HG02763 (cell line): ENCODE measurements around the gene RPP25L.

ENCODE experiments used
- ATAC-seq: cut with Tn5 transposase; IDR thresholded peaks from one replicate; pipeline ENCODE4 v1.9.1; 2021; ENCODE audit warnings: mild to moderate bottlenecking, moderate library complexity; ENCODE audit not compliant: unreplicated experiment

Gene RPP25L

DNA sequence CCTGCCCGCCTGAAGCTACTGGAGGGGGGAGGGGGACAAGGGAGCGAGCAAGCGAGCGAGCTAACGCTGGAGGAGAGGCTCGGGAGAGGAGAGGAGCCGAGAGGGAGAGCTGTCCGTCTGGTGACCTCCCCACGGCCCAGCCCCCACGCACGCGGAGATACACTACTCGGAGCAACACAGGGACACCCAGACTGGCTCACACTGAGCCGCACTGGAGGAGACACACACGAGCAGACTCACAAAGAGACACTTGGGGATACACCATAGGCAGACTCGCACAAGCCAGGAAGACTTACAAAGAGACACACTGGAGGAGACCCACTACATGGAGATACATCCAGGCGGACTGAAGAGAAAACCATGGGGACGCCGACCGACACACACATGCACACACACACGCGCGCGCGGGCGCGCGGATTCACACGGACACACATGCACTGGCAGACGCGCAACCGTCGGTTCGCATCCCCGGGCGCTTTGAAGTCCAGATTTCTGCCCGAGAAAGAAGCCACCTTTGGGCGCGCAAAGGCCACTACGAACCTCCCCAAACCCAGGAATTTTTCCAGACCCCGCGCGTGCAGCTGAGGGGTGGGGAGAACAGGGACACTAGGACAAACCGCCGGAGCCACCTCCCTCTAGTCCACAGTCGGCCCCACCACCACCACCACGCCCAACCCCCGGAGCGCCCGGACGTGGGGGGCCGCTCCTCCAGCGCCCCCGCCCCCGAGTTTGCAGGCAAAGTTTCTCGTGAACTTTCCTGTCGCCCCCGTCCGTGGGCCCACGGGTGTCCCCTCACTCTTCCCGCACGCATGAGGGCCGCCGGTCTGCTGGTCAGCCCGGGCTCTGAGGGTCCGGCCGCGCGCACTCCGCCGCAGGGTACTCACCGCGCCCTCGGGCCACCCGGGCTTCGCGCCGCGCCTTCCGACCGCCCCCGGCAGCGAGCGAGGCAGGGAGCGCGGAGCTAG, 22.9 kb downstream of the RPP25L start:
- ATAC-seq, result no peak

DNA sequence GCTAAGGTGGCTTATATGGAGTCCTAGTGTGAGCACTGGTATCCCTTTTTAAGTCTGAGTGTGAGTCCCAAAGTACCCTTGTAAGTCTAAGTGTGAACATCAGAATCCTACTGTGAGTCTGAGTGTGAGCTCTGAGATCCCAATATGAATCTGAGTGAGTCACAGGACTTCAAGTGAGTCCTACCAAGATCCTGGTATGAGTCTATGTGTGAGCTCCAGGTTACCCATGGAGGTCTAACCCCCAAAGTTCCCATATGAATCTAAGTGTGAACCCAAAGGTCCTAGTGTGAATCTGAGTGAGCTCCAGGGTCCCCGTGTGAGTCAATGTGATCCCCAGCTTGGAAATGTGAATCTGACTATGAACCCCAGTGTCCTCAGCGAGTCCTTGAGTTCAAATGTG, 24.6 kb downstream of the RPP25L start:
- ATAC-seq, result no peak

DNA sequence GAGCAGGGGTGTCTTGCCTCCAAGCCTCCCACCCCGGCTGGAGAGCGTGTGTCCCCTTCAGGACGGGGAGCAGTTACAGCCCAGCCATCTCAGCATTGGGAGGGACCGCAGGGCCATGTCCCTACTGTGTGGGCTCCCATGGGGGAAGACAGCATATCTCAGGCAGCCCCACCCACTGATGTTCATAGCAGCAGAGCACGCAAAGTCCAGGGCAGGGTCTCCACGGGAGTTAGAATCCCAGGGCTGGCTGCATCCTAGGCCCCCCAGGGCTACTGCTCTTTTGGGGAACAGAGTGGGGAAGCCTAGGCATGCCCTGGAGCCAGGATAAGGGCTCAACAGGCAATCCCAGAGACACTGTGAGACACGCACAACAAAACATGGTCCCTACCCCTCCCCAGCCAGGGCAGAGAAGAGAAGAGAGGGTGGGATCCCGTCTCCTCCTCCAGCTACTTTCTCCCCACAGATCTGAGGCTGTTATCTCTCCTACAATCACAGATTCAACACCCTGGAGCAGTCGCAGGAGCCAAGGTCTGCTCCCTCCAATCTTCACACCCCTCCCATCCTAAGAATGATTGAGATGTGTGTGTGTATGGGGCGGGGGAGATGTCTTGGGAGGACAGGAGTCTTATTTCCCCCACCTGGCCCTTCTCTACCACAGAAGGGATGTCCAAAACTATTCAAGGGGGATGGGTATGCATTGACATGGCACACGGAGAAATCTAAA, 25.8 kb downstream of the RPP25L start:
- ATAC-seq, result no peak

DNA sequence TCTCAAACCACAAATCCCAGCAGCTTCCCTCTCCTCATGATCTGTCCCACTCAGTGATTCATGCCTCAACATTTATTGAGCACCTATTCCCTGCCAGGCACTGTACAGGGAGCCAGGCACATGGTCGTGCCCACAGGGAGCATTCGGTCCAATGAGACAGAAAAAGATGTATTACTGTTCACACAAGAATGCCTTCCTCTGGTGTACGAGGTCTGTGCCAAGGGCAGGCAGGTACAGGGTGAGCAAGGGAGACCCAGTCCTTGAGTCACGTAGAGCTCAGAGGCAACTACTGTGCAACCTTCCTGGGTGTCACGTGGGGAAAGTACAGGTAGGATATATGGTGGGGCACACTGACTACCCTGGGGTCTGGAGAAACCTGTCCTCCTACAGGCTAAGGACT, 26.9 kb downstream of the RPP25L start:
- ATAC-seq, result no peak

DNA sequence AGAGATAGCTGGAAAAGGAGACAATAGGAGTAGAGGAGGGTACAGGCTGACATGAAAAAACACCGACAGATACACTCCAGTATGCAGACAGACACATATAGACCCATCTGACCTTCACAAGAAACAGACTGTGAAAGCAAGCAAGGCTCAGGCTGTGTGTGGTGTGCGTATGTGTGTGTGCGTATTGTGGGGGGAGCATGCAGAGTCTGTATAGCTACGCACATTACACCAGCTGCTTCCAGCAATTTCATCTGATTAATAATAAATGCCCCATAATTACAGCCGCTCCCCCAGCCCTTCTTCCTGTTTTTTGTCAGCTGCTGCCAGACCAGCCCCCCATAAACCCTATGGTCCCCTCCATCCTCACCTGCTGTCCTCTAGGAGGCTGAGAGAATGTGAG, 29.1 kb downstream of the RPP25L start:
- ATAC-seq, result no peak

DNA sequence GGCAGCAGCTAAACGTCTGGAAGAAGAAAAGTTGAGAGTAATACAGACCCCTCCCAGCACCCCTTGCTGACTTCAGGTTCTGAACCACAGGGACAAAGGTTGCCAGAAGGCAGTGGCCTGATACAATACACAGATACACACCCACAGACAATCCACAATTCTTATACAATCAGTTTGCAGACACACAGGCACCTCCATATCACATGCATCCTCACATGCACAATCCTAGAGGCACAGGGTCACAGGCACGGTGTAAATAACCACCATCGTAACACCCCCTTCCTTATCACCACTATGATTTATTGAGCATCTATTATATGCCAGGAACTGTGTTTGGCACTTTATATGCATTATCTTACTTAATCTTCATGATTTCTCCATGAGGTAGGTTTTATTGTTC, 30.6 kb downstream of the RPP25L start:
- ATAC-seq, result no peak

DNA sequence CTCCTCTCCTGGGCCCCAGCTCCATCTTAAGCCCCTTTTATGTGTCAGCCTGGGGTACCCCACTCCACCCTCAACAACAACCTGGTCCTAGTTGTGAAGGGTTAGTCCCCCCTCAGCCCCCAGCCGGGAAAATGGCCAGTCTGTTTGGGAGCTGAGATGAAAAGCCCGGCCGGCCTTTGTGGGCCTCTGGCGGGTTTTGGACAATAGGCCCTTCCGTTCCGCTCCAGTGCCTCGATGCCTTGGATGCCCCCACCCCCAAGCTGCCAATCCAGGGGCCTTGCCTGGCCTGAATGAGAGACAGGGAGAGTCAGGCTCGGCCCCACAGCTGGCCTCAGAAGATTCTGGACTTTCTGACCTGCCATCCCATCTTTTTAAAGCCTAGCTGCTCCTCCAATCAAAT, 31.5 kb downstream of the RPP25L start:
- no peak for ATAC-seq

DNA sequence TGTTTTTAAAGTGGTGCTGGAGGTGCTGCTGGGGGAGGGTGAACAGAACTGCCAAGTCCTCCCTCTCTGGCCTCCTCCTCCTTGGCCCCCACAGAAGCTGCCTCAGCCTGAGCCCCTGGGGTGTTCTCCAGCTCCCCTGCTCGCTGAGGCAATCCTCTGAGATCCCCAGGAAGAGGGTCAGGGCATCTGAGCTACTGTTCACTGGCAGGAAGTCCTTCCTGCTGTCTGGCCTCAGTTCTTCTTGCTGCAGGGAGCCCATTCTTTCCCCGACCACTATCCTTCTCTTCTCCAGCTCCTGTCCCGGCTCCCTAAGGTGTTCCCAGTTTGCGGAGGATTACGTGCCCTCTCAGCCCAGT, 32.1 kb downstream of the RPP25L start:
- no peak for ATAC-seq

DNA sequence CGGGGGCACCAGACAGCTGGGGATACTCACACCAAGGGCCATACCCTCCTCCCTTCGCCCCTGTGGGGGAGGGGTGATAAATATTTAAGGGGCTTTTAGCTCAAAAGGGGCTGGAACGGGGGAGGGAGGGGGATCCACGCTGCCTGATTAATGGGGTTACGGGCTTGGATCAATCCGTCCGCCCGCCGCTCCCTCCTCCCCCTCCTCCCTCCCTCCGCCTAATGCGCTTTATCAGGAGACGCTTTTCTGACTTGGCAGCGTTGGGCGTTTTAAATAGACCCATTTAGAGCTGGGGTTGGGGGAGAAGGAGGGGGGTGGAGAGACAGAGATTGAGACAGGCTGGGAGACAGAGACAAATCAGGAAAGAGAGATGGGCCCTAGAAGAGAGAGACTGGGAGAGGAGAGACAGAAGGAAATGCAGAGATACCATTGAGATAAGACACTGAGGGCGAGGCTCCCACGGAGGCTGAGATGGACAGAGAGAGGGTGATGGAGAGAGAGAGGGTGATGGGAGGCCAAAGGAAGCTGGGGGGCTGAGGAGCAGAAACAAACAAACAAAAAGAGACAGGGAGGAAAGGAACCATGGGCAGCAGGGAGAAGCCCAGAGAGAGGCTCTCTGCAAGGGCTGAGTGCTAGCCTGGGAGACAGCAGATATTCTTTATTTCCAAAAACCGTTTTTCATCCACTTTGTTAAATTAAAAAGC, 32.6 kb downstream of the RPP25L start:
- ATAC-seq, result no peak

DNA sequence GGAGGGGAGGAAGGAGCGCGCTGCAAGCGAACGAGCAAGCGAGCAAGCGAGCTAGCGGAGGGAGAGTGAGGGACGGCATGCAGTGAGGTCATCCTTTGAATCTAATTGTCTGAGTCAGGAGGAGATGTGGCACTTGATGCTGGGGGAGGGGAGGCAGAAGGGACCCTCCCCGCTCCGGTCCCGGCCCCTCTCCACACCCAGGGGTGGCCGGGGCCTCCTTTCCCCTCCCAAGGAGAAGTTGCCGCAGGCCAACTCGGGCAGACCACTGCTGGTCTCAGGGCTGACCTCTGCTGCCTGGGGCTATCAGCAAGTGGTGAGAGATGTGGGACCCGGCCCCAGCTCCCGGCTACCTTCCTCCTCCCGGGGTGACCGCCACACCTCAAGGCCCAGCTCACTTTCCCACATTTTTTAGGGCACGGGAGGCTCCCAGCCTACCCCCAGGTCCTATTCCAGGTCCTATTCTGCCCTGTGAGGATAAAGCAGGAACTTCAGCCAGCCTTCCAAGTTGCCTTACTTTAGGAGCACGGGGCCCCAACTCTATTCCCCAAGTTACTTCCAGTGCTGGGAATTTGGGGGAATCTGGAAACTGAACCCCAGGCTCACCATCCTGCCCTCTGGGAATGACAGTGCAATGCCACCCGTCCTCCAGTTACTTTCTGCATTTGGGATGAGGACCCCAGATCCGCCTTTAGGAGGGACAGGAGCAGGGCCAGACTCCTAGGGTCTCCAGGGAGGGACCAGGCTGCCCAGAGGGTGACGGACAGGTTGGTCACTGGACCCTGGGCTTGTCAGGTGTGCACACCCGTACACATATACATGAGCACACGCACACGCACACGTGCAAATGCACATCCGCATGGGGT, 33.4 kb downstream of the RPP25L start:
- ATAC-seq, result no peak

DNA sequence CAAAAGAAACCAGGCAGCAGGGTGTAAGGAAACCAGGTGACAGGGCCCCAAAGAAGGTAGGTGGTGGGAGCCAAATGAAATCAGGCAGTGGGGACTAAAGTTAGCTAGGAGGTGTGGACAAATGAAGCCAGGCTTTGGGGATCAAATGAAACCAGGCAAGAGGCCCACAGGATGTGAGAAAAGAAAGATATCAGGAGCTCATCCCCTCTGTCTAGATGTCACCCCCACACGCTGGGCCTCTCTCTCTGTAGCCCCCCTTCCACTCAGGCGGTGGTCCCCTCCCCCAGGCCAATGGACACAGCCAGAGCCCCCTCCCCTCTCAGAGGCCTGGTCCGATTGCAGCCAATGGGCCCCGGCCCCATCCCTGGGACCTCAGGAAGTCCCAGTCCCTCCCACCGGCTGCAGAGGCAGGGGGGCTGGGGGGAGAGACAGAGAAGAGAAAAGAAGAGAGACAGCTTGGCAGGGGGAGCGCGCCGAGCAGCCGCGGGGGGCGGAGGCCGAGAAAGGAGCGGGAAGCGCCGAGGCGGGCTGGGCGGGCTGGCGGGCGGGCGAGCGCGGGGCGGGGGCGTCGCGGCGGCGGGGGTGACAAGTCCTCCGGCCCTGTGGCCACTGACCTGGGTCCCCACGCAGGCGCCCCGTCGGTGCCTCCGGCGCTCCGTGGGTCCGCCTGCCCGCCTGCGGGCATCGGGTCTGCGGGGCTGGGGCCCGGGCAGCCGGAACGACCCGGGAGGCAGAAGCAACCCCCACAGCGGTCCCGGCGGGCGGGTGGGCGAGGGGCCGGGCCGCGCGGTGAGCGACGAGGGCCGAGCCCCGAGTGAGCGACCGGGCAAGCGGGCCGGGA, 34.3 kb downstream of the RPP25L start:
- ATAC-seq, result no peak

DNA sequence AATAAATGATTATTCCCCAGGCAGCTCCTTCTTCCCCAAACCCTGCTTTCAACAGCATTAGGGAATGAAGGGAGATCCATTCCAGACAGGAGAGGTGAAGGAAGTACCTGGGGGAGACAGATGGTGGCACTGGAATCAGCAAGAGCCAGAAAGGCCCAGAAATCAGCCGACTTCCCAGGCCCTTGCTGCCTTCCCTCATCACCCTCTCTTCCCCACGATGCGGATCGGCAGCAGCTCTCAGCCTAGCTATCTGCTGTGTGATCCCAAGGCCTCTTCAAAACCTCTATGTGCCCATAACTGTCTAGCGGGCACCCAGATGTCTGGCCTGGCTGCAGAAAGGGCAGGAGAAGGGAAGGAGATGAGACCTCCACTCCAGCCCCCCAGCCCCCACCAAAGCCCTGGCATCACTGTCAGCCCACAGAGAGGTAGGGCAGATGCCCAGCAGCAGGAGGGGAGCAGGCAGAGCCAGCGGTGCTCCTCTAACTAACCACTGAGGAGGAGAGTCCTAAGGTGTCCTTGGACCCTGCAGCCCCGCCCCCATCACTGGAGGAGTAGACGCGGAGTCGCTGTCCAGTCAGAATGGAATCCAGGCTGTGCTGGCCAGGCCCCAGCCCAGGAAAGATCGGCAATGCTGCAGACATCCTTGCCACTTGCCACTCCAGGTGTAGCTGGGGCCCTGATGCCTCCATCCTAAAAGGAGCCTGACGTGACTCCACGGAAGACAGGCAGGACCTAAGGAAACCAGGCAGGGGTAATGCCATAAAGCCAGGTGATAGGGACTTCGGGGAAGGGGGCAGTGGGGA, 35.1 kb downstream of the RPP25L start:
- ATAC-seq, result no peak

DNA sequence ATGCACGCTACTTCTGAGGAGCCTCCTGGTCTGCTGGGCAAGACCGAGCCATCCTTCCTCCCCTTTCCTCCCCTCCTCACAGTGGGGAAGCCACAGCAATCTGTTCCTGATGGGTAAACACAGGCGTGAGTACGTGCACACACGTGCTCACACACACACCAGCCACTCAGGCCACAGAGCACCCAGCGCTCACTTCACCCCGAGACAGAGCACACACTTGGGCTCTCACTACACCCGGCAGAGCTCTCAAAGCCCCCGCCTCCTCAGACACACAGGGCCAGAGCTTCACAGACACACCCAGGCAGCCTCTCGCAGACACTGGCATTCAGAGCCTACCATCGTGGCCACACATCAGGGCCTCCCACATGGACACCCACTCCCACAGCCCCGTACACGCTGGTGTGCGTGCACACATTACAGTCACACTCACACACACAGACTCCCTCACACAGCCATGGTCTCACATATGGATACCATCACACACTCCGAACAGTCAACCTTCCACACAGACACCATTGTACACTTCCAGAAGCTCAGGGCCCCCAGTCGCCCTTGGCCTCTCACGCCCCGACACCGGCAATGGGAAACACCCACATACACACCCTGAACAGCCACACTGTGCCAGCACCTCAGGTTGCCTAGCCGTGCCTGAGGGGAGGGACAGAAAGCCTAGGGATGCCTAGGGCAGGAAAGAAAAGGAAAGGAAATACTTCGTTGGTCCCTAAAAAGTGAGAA, 35.9 kb downstream of the RPP25L start:
- ATAC-seq, result no peak

DNA sequence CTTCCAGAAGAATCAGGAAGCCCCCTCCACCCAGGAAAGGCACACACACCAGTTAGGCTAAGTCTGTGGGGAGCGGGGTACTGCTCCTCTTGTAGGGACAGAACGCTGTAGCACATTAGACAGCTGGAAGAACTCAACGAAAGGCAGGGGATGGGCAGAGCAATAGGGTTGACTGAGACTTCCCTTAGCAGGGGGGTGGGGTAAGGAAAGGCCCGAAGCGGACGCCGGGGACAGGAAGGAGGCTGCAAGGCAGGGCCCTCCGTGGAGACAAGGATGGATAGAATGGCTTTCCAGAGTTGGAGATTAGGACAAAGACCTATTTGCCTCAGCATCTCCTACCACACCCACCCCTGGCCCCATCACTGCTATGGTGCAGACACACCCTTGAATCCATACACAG, 36.7 kb downstream of the RPP25L start:
- ATAC-seq, result no peak

DNA sequence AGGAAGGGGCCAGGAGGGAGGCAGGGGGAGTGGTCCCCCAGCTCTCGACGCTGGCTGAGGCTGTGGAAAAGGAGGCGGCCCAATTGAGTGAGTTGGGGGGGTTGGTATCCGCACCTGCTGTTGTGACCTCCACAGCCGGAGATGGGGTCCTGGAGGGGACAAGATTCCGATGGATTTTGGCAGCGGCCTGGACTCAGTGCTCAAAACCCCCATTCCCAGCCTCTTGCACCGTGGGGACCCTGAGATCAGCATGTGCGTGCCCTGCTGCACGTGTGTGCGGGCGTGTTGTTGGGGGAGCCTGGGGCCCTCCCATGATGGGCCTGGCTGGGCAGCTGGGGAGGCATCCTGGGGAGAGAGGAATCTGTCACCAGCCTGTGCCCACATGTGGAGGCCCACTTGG, 37.3 kb downstream of the RPP25L start:
- ATAC-seq, result no peak

DNA sequence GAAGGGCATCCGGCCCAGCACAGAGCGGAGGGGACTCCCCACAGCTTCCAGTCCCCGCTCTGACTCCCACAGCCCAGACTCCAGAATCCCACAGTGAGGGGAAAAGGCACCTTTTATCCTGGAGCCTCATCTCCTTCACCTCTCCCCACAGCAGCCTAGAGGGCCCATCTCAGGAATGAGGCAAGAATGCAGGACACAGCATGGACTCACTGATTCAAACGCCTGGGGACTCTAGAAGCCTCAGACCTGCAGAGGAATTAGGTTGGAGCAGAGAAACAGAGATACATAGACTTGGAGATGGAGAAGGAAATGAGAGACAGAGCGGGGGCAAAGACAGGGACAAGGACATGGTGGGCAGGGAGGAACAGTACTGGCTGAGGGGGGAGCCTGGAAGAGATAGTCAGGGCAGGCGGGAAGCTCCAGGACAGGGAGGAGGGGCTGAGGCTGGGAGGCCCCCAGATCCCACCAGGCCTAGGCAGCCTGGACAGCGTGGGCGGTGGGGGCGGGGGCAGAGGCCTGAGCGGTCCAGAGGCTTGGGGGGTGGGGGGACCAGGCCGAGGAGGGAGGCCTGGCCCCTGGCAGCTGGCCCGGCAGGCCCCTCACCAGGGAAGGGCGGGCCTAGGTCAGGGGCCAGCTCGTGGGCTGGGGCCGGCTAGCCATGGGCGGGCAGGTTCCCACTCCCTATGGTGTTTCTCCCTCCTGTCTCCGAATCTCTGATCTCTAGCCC, 38.1 kb downstream of the RPP25L start:
- ATAC-seq, result no peak

DNA sequence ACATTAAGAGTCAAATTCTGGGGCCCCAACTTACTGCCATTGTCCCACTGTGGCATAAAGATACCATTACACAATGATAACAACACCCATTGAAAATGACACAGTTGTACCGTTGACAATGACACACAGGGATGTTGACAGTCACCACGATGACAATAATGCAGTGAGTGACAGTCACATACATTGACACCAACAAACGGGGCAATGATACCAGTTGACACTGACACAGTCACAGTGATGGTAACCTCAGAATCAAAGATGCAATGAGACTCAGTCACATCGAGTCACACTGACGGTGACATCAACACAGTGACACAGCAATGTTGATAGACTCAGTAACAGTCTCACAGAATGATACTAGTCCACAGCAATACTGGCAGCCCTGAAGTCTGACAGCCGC, 39.3 kb downstream of the RPP25L start:
- no peak for ATAC-seq

DNA sequence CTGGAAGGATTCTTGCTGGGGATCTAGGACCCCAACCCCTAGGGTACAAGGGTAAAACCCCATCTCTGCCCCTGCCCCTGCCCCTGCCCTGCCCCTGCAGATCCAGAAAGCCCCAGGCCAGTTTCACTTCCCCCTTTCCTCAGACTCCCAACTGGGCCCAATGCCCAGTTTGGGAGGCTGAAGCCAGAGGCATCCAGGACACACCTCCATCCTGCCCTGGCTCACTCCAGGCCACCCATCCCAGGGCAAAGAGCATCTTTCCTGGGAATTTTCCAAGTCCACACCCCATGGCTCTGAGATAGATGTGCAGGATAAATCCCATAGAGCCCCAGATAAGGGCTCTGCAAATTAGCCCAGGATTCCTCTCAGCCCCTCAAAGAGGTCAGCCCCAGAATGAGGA, 39.8 kb downstream of the RPP25L start:
- no peak for ATAC-seq
